ENCODE data around the gene TK2.

The TK2 gene

DNA sequence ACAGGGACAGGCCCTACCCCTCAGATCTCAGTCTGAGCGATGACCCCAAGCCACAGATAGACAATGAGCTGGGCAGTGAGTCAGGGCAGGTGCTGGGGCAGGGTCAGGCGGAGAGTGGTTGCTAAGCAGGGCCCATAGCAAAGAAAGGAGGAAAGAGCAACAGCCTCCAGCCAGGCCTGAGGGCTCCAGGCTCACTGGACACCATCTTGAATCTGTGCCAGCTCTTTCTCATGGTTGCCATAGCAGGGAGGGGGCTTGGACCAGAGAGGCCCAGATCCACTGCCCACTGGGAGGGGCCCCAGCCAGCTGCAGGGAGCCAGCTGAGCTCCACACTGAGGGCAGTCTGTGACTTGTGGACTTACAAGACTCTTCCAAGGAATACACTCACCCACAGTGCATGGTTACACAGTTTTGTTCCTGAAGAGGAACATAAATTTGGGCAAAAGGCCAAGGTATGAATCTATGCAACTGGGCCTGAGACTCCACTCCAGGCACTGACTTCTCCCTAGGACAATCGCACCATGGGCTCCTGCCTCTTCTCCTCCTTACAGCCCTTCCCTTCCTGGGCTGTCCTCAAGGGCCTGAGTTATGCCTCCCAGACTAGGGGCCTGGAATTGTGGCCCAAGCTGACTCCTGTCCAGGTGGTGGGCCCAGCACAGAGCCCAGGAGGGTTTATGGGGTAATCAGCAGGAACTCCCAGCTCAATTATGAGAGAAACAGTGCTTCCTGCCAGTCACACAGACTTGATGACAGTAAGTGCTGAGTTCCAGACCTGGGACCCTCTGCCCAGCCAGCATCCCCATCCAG is 62.9 kb downstream of the TK2 start:
- Histone ChIP-seq H3K79me2 (ENCODE audit: control insufficient read depth, low read length) (no peaks in the 10 kb centered on the region), H3K4me3 (ENCODE audit: low read length) (no peak overlapping the region), H3K27me3 (ENCODE audit: control insufficient read depth, low read length) (0 out of 2 replicates have a peak, but pooled peaks cover 3% of the 10 kb centered on the region), H3K4me1 (ENCODE audit: control insufficient read depth, low read length) (no peaks in the 10 kb centered on the region), H3K4me2 (ENCODE audit: low read length) (no peak overlapping the region), H3K36me3 (ENCODE audit: control insufficient read depth, low read length) (no peaks in the 10 kb centered on the region), H4K20me1 (ENCODE audit: control insufficient read depth, insufficient read depth, low read depth, low read length) (peaks cover 5% of the 10 kb centered on the region; the same call in 1 of the 2 replicates), H3K9me2 (replicated peaks; ENCODE audit: control insufficient read depth, low read length) (no peaks in the 10 kb centered on the region), H3F3A (ENCODE audit: control insufficient read depth, insufficient read depth) (no peaks in the 10 kb centered on the region), H3K9me3 (ENCODE audit: control insufficient read depth, insufficient read depth, low read length) (no peaks in the 10 kb centered on the region), H3K27ac (ENCODE audit: low read depth, low read length) (no peak overlapping the region)
- TF ChIP-seq, protein P1, sequence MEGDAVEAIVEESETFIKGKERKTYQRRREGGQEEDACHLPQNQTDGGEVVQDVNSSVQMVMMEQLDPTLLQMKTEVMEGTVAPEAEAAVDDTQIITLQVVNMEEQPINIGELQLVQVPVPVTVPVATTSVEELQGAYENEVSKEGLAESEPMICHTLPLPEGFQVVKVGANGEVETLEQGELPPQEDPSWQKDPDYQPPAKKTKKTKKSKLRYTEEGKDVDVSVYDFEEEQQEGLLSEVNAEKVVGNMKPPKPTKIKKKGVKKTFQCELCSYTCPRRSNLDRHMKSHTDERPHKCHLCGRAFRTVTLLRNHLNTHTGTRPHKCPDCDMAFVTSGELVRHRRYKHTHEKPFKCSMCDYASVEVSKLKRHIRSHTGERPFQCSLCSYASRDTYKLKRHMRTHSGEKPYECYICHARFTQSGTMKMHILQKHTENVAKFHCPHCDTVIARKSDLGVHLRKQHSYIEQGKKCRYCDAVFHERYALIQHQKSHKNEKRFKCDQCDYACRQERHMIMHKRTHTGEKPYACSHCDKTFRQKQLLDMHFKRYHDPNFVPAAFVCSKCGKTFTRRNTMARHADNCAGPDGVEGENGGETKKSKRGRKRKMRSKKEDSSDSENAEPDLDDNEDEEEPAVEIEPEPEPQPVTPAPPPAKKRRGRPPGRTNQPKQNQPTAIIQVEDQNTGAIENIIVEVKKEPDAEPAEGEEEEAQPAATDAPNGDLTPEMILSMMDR (IDR thresholded peaks at IDR 0.05; ENCODE audit: low read depth, low read length, poor library complexity, severe bottlenecking), result no peak
- TF ChIP-seq EZH2phosphoT487 (IDR thresholded peaks at IDR 0.05; ENCODE audit: borderline replicate concordance, low read length), result no peak

DNA sequence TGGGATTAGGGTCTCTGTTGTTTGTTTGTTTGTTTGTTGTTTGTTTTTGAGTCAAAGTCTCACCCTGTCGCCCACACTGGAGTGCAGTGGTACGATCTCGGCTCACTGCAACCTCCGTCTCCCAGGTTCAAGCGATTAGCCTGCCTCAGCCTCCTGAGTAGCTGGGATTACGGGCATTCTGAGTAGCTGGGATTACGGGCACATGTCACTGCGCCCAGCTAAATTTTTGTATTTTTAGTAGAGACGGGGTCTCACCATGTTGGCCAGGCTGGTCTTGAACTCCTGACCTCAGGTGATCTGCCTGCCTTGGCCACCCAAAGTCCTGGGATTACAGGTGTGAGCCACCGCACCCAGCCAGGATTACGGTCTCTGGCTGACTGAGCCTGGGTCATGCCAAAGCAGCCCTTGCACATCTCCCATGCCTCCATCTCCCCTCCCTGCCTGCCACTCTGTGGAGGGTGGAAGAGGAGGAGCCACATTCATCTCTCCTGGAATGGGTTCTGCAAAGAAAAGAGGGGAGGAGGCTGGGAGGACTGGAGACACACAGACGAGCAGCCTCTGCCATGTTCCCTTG is 63.6 kb downstream of the TK2 start:
- no peaks in the 10 kb centered on the region for H3K4me1 ChIP-seq (ENCODE audit: control insufficient read depth, low read length)
- 0 out of 2 replicates have a peak, but pooled peaks cover 3% of the 10 kb centered on the region for H3K27me3 ChIP-seq (ENCODE audit: control insufficient read depth, low read length)
- no peak overlapping the region for H3K4me2 ChIP-seq (ENCODE audit: low read length)
- no peak overlapping the region for H3K27ac ChIP-seq (ENCODE audit: low read depth, low read length)
- H3K4me3 ChIP-seq (ENCODE audit: low read length), result no peak overlapping the region
- H4K20me1 ChIP-seq (ENCODE audit: control insufficient read depth, insufficient read depth, low read depth, low read length), result peaks cover 5% of the 10 kb centered on the region; the same call in 1 of the 2 replicates
- H3K9me3 ChIP-seq (ENCODE audit: control insufficient read depth, insufficient read depth, low read length), result no peaks in the 10 kb centered on the region
- H3K79me2 ChIP-seq (ENCODE audit: control insufficient read depth, low read length), result no peaks in the 10 kb centered on the region
- no peaks in the 10 kb centered on the region for H3F3A ChIP-seq (ENCODE audit: control insufficient read depth, insufficient read depth)
- H3K36me3 ChIP-seq (ENCODE audit: control insufficient read depth, low read length), result no peaks in the 10 kb centered on the region
- TF ChIP-seq, protein P1 (IDR thresholded peaks at IDR 0.05; ENCODE audit: low read depth, low read length, poor library complexity, severe bottlenecking), result no peak
- no peak for TF ChIP-seq EZH2phosphoT487 (IDR thresholded peaks at IDR 0.05; ENCODE audit: borderline replicate concordance, low read length)
- no peaks in the 10 kb centered on the region for H3K9me2 ChIP-seq (replicated peaks; ENCODE audit: control insufficient read depth, low read length)

DNA sequence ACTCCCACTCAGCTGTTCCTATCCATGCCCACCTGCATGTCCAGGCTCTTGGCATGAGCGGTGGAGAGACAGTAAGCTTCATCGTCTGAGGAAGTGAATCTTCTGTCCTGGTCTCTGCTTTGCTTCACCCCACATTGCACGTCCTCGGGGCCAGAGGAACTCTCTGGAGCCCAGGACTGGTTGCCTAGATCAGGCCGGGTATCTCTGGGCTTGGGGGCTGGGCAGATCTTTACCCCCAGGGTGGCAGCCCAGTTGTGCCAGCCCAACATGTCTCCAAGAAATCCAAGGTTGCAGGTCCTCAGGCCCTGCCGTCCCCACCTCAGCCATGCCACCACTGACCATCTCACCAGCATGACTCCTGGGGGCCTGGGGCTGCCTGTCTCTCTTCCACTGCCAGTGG is 64.5 kb downstream of the TK2 start:
- H3K36me3 ChIP-seq (ENCODE audit: control insufficient read depth, low read length), result no peaks in the 10 kb centered on the region
- H3K4me2 ChIP-seq (ENCODE audit: low read length), result no peak overlapping the region
- H3K9me2 ChIP-seq (replicated peaks; ENCODE audit: control insufficient read depth, low read length), result no peaks in the 10 kb centered on the region
- H3K4me3 ChIP-seq (ENCODE audit: low read length), result no peak overlapping the region
- no peaks in the 10 kb centered on the region for H3K79me2 ChIP-seq (ENCODE audit: control insufficient read depth, low read length)
- H3K9me3 ChIP-seq (ENCODE audit: control insufficient read depth, insufficient read depth, low read length), result no peaks in the 10 kb centered on the region
- TF ChIP-seq EZH2phosphoT487 (IDR thresholded peaks at IDR 0.05; ENCODE audit: borderline replicate concordance, low read length), result no peak
- TF ChIP-seq, protein P1 (IDR thresholded peaks at IDR 0.05; ENCODE audit: low read depth, low read length, poor library complexity, severe bottlenecking), result no peak
- H3K27me3 ChIP-seq (ENCODE audit: control insufficient read depth, low read length), result no peaks in the 10 kb centered on the region
- H3K27ac ChIP-seq (ENCODE audit: low read depth, low read length), result no peak overlapping the region
- H3F3A ChIP-seq (ENCODE audit: control insufficient read depth, insufficient read depth), result no peaks in the 10 kb centered on the region
- H4K20me1 ChIP-seq (ENCODE audit: control insufficient read depth, insufficient read depth, low read depth, low read length), result peaks cover 5% of the 10 kb centered on the region; the same call in 1 of the 2 replicates
- no peaks in the 10 kb centered on the region for H3K4me1 ChIP-seq (ENCODE audit: control insufficient read depth, low read length)

All from DOHH2 (cell line).